NCI-H510A (cell line): ENCODE measurements around the gene ARHGAP26.

Experiments used
- DNase-seq: peaks from one replicate; lab custom pipeline; 2025; lab: John Stamatoyannopoulos, UW

The ARHGAP26 gene

GRCh38 chr5:142829801-142830220 lies 59.6 kb downstream of the ARHGAP26 start:
- no peak for DNase-seq

DNA sequence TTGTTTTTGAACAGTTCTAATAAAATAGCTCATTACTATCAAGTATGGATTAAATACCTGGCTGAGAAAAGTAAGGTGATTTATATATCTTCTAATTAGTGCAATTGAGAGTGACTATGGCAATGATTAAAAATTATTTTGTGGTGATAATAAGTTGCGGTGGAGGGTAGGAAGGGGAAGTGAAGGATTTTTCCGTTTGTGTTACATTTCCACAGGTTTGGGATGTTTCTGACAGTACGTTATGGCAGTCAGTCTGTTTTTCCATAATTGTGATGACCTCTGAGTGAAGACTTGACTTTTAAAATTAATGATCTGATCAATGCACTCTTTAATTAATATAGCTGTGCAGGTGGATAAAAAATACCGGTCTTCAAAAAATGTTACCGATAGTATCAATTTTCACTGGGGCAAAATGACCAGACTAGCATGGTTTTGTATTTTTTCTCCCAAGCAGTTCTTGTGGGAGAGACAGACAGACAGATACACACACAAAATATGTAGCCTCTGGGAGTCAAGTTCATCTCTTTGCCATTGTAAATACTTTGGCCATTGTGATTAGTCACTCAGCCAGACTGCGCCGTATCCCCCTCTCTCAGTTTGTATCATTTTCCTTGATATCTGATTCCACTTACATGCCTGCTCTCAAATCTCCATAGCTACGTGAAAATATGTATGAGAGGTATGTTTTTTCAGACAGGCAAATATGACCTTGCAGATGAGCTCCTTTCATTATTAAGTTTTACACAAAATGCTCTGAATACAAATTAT lies 60.2 kb downstream of the ARHGAP26 start:
- DNase-seq = no peak

DNA sequence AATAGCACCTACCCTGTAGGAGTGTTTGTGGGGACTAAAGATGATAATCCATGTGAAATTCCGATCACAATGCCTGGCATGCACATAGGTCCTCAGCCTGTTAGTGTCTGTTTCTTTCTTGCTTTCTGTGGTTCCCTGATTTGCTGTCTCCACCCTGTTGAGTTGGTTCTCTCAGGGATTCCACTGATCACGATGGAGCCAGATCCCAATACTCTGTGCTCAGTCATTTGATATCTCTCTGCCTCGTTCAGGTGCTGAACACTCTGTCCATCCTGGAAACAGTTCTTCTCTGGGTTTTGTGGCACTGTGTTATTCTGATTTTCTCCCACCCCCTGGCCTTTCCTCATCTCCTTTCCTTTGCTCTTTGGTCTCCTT lies 60.8 kb downstream of the ARHGAP26 start:
- DNase-seq = no peak

GRCh38 chr5:142832263-142832662 lies 62.1 kb downstream of the ARHGAP26 start:
- DNase-seq = no peak

DNA sequence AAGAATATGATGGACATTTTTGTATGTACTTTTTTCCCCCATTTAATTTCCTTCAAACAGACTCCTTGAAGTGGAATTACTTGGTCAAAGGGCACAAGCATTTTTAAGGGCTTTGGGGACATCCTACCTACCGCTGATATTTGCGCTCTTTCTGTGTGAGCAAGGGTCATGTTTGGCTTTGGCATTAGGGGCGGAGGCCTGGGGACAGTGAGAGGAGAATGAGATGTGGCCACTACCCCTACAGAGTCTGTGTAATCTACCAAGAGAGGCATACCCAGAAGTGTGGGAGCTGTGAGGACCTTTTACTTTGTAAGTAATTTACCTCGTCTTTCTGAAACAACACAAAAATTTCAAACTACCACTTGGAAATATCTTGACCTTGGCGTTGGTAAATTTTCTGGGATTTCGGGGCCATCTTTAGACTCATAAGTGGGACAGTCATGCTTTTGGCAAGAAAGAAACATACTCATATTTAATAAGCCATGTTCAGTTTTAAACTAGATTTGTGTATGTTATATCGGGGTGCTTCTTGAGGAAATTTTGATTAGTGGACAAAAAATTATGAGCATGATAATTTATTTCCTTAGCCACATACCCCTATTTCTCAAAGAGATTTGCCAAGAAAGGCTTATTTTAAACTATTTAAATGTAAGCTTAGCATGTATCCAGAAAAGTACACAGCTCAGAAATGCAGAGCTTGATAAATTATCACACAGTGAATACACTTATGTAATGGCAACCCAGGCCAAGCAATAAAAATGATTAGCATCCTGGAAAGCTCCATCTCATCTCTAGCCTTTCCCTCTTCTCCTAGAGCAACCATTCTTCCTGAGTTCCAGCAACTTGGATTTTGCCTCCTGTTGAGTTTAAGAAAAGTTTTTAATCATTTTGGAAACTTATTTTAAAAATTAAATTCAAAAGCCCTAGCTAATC lies 63.6 kb downstream of the ARHGAP26 start:
- DNase-seq = no peak

- no peak for DNase-seq
These were observed 64.3 kb downstream of the ARHGAP26 start for GRCh38 chr5:142834504-142834903.

DNA sequence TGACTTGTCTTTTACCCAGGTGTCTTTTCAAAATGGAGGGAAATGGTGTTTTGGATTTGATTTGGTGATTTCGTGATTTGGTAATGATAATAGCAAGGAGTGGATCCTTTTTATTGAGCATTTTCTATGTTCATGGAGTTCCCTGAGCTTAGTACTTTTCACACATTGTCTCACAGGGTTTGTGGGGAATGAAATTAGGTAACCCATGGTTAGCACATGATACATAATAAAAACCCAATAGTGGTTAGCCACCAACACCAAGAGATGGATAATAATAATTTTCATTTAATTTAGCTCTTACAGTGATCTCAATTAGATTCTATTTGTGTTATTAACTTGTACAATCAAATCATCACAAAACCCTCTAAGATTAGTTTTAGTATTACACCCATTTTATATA lies 65.4 kb downstream of the ARHGAP26 start:
- no peak for DNase-seq

- no peak for DNase-seq
These were observed 65.9 kb downstream of the ARHGAP26 start for GRCh38 chr5:142836048-142836447.

GRCh38 chr5:142837081-142837725 lies 67.0 kb downstream of the ARHGAP26 start:
- no peak for DNase-seq

DNA sequence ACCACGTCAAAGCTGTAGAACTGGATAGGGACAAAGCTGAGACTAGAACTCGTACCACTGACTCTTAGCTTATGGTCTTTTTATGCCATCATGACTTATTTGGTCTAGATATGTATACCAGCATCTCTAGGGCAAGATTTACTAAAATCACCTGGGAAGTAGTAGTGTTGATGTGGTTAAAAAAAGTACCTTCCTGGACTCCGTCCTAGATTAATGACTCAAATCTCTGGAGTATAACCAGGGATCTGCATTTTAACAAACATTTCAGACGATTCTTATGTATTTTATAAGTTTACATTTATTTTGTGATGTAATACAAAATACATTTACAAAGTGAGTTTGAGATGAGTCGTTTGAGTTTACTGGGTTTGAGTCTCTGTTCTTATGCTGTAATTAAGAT lies 68.7 kb downstream of the ARHGAP26 start:
- no peak for DNase-seq

DNA sequence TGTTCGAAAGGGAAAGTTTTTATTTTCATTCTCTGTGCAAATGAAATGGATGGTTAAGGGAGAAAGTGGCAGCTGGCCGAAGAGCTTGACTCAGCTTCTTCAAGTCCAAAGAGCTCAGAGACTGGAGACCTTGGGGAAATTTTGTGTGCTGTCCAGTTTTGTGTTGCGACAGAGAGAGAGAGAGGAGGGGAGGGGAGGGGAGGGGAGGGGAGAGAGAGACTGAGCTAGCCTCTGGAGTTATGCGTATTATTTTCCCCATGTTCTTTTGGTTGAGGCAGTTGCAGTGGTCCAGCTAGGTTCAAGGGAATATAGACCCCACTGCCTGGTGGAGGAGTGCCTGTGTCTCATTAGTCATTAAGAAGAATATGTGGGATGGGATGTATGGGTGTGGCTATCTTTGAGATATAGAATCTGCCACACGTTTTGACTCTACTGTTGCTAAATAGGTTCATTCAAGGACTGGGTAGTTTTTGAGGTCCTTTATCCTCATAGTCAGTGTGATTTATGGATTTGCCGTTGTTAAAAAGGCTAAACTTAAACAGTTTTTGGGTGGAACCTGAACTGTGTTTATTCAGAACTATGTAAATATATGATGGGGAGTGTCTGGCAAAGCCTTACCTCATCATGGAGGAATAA lies 69.7 kb downstream of the ARHGAP26 start:
- DNase-seq = no peak

- no peak for DNase-seq
These were observed 70.4 kb downstream of the ARHGAP26 start for GRCh38 chr5:142840575-142840974.

DNA sequence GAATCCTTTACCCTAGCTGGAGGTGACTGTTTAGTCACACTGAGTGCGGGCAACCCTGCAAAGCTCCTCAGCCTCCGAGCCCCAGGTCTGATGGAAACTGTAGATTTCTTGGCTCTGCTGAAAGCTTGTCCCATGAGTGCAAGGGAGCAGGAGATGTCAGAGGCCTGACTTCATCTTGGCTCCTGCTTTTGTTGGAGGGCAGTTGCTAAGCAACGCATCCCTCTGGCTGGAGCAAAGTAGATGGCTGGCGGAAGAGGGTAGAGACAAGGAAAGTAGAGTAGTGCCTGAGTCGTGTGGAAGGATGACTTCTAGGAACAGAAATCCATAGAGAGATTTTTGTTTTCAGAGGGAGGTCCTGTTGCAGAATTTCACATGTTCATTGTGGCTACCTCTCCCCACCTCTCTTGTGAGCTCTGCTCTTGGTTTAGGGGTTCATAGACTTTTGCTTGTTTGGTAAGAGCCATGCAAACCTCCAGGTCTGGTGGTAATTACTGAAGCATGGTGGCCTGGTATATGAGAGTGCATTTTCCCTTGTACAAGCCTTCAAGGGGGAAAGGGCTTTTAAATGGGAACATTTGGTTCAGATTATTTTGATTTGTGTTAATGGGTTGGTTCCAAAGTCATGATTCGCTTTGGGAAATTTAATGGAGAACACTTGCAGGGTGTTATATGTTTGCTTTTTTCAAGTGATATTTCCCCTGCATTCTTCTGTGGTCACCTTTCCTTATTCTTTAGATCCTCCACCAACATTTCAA lies 71.5 kb downstream of the ARHGAP26 start:
- no peak for DNase-seq

DNA sequence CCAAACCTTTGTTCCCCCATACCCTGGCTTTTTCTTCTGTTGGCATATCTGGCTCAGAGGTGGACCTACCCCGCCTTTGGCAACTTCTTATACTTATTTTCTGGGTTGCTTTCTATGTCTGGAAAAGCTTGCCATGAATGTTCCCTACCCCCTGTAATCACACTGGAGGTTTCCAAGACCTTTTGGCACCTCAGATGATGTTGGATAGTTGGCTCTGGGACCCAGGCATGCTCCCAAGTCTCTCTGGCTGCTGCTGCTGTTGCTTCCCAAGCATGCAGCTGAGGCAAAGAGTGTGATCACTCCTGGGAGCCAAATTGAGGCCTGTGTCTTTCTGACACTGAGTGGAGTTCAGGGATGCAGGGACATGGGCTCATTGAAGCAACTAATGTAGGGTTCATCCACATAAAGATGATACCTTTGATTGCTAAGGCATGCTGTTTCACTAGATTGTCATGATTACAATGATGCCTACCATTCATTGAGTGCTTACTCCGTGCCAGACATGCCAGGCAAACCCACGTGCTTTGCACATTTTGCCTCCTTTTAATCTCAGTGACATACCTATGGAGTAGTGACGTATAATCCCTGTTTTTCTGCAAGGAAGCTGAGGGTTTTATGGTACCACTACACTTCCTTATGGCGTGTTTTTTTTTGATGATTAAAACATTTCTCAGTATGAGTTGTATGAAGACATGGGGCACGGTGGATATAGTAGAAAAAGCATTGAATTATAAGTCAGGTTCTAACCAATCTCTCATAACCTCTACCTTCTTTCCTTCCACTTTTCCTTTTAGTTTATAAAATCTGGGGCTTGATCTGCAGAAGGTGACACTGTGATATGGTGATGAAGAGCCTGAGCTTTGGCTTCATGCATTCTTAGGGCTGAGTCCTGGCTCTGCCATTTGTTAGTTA lies 73.1 kb downstream of the ARHGAP26 start:
- DNase-seq = no peak

- no peak for DNase-seq
These were observed 74.7 kb downstream of the ARHGAP26 start for GRCh38 chr5:142844866-142845265.

DNA sequence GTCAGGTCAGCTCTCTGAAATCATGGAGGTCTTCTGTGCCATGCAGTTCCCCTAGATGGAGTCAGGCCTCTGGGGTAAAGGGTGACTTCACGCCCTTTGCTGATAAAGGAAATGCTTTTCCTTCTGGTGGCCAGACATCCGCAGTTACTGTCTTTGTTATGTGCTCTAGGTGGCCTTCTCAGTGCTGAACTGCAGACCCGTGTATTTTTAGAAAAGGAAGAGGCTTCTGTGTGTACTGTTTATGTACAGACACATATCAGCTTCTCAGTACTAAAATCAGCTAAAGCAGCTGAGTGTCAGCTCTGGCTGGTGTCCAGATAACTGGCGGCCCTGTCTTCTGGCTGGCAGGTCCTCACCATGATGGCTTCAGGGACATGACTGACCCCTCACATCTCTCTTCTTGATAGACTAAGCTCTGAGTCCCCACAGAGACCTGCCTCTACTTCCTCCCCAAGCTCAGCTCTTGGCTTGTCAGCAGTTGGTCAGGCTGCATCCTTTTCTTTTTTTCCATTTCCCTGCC lies 75.3 kb downstream of the ARHGAP26 start:
- DNase-seq = no peak

GRCh38 chr5:142845954-142846398 lies 75.8 kb downstream of the ARHGAP26 start:
- DNase-seq = no peak

DNA sequence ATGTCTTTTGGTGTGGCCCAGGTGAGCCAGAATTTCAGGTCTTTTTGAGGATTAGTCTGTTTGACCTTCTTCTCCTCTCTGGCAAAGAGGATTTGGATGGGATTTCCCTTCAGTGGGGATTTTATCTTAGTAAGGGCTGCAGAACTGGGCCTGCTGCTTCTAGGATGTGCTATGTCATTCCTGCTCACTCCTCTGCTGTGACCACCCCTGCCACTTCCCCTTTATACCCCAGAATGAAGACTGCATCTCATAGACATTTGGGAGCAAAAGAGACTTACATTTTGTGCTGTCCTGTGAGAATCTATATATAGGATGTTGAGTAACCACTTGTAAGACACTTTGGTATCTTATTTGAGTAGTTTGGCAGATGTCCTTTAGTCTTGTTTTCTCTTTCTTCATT lies 76.2 kb downstream of the ARHGAP26 start:
- no peak for DNase-seq

DNA sequence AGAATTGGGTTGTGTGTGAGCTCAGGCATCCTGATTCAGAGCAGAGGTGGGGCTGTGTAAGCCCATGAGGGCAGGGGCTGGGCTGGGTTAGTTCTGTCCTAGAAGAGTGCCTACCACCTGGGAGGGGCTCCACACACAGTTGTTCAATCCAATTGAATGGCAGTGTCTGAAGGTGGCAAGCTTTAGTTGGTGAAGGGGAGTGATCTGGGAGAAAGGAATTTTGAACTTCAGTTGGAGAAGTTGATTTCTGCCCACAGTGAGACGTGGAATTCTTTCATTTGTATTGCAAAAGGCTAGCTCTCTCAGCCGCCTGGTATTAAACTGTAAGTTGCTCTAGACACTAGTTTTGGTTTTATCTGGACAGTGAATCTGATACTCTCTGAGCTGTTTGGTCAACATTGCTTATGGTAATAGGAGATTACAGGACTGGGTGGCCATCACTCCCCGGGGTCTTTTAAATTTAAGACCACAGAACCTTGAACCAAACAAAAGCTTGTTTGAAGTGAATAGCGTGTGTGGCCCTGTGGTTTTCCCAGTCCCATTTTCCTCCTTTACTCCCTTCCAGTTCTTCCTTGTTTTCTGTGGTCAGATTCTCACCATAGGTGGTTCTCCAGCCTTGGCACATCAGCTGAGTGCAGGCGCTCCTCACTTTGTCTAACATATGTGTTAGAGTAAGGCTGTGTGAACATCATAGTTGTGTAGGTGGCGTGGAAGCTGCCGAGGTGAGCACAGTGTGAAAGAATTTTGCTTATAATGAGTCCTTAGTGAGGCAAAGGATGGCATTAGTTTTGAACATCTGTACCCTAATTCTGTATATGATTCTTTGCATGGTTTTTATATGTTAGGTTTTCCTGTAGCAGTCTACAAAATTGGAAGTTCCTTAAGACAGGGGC lies 78.0 kb downstream of the ARHGAP26 start:
- DNase-seq = no peak
